Stimulated activated CD8-positive, alpha-beta memory T cell treated with anti-CD3 and anti-CD28 coated beads, Interleukin-4, amount 100 ng/mL, for 4 hours (primary cell): ENCODE measurements around the gene RUNX1.

Experiments
- DNase-seq, 2 donors: peaks; one replicate each; pipeline ENCODE4 v3.0.0-alpha.2; 2020; ENCODE audit warnings: low read depth in 2 of 2, low spot score in 1 of 2

RUNX1 gene

DNA sequence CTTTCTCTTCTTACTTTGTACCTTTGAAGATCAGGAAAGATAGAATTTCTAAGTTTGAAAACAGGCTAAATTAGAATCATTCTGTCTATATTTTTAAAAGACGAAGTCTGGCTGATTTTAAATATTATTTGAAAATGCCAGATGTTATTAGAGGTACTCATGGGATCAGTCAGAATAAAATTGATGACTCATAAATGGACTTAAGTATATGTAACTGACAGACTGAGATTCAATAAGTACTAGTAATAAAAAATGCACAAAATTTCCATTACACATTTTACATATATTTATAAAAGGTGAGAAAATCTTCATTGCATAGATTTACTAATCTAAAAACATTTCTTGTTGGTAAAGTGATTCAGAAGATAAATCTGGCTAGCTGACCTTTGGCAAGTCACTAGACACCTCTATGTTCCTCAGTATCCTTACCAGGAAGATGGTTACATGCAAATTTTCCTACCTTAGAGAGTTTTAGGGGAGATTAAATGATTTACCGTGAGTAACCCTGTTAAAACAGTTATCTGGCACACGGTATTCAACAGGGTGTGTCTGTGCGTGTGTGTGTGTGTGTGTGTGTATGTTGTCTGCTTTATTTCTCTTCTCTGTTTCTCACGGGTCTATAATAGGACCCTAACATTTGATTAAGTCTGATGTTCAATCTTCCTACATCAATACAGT lies 189.0 kb downstream of the RUNX1 start:
- DNase-seq, result no peak

DNA sequence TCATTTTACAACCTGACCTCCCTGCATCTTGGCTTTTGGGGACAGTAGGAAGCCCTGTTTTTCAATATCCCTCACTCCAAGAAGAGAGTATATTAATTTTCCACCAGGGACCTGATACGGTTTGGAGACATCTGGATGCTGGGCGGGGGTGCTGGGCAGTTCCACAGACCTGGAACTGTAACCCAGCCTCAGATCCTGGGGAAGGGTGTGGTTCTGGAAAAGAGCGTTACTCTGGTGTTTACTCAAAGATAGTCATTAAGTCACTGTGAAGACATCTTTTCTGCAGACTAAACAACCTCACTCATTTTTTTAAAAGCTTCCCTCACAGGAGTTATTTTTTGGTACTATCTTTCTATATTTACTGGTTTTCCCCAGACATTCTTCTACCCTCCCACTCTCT lies 190.5 kb downstream of the RUNX1 start:
- DNase-seq, result no peak

DNA sequence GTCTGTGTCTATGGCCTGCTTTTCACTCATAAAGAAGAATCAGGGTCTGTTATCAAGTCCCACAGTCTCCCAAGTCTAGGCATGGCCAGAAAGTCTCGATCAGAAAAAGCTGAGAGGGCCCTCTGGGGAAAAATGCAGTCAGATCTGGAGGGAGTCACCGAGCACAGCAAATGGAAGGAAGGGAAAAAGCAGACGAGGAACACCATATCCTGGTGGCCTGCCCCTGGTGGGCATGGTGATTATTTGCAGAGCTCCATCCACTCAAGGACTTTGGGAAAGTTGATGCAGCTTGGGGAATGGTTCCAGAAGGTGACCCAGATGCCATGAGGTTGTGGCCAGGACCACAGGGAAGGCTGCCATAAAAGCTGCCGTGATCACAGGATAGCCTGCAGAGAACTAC lies 191.2 kb downstream of the RUNX1 start:
- no peak for DNase-seq

DNA sequence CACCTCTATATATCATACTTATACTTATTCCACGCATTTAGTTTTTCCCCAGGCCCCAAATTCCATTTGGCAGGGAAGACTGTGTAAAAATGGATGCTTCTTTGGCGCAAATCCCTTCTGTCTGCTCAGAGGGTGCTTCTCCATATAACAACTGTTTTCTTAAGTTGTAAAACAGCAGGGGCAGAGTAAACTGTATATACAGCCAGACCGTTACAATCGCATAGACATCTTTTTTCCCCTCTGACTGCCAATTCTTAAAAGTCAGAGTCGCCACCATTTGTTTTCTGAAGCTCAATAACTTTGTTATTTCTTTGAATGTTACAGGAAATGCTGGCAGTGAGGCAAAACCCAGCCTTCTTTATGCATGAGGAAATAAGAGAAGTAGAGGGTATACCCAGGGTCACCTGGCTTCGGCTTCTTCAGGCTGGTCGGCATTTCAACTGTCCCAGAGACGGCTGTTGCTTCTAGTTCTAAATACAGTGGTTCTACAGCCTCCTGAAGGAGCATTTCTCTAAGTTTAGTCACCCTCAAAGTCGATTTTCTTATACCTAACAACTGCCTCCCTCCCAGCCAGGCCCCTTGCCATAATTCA lies 191.9 kb downstream of the RUNX1 start:
- no peak for DNase-seq

GRCh38 chr21:34852448-34852847 lies 196.7 kb downstream of the RUNX1 start:
- DNase-seq, result no peak

GRCh38 chr21:34850166-34850690 lies 198.9 kb downstream of the RUNX1 start:
- DNase-seq, result no peak

DNA sequence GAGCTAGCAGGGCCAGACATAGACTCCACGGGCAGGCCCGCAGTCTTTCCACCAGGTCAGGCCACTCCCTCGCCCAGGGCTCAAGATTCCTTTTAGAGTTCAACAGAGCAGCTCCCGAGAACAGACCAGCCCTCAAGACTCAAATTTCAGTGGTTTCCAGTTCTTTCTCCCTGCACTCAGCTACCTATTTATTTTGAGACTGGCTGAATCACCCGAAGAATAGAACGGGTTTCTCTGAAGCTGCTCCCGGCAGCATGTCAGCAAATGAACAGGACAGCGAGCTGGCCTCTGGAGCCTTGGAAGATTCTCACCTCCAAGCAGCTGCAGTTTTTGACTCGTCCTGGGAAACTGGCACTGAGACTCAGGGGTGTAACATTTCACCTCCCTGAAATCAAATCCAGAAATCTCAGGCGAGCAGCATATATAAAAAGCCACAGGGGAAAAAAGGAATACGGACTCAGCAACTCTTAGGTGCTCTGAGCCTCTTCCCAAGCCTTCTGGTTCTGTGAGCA lies 202.4 kb downstream of the RUNX1 start:
- no peak for DNase-seq

- no peak for DNase-seq
Measured at GRCh38 chr21:34845521-34846451, 203.3 kb downstream of the RUNX1 start.

- no peak for DNase-seq
Measured at GRCh38 chr21:34844924-34845238, 204.2 kb downstream of the RUNX1 start.

- no peak for DNase-seq
Measured at GRCh38 chr21:34844013-34844923, 204.8 kb downstream of the RUNX1 start.

DNA sequence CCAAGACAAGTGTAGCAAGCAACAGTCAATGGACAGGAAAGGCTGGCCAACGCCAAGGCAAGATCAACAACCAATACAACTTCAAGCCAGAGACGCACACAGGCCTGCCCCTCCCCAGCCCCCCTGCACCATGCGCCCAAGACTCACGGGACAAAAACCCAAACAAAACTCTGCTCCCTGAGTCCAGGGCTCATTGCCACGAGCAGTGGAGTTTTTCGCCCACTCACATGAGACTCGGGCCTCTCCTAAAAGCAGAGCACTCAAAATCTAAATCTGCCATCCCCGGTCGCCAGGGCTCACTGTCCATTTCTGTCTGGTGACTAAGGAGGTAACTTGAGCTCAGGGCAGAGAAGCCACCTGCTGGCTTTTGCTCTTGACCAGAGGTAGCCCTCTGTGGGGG lies 205.5 kb downstream of the RUNX1 start:
- no peak for DNase-seq

DNA sequence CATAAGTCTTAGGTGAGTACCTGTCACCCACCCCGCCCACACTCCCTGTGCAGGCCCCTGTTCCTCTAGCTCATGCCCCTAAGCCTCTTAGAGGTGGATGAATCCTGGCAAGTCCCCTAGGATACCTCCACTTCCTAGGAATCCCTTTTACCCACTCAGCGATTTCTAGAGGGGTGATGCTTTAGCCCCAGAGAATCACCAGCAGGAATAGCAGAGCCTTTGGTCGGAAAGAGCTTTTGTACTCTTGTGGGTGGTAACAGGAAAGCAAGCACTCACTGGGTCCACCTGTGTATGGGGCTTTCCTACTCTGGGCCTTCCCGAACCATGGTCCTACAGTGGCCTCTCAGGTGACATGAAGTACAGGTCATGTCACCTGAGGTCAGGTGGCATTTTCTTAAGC lies 207.9 kb downstream of the RUNX1 start:
- no peak for DNase-seq

DNA sequence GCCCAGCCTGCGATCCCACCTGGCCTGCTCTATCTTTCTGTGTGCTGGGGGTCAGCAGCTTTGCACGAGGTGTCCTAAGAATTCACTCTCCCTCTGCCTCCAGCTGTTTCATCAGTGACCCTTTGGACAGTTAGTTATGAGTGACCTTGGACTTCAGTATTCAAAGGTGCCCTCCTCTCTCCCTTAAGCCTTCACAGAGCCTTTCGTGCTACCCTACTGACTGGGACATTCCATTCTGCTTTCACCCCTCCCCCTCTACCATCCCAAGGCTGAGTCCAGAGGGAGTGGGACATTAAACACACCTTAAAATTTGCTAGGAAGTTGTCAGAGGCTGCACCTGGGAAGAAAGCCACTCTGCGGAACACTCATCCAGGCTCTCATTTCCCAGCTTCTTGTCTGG lies 208.4 kb downstream of the RUNX1 start:
- no peak for DNase-seq

DNA sequence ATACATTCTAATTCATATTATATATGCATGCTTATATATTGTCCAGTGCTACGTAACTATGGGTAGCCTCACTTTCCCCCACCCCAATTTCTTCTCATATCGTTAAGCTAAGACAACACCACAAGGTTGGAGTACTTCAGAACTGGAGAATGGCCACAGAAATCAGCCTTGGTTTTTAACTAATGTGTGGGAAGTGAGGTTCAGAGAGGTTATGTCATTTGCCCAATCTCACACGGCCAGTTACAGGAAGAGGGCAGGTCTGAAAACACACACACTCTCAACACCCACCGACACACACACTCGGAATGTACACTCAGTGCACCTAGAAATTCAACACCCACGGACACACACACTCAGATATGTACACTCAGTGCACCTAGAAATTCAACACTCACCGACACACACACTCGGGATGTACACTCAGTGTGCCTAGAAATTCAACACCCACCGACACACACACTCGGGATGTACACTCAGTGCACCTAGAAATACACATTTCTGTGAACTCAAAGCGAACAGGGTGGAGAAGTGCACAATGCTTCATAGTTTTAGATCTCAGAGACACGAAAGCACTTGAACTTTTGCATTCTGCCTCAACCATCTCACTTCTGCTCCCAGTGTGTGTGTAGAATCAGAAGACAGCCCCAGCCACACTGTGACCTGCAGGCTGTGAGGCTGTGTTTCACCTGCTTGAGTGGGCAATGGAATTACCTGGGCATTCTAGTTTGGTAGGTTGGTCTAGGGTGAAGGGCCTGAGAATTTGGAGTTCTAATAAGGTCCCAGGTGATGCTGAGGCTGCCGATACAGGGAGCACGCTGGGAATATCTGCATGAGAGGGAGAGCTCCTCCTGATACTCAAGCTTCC lies 209.9 kb downstream of the RUNX1 start:
- no peak for DNase-seq

GRCh38 chr21:34836933-34837505 lies 212.1 kb downstream of the RUNX1 start:
- no peak for DNase-seq

GRCh38 chr21:34836103-34836932 lies 212.8 kb downstream of the RUNX1 start:
- no peak for DNase-seq

GRCh38 chr21:34835526-34835925 lies 213.6 kb downstream of the RUNX1 start:
- DNase-seq, result no peak

- no peak for DNase-seq
Measured at GRCh38 chr21:34834852-34835501, 214.1 kb downstream of the RUNX1 start.
